Skeletal muscle tissue (tissue), 4 donors: ENCODE data around the gene FAXC. TPM values are rescaled to one million over a fixed set of nuclear protein-coding genes. Genes with fewer than 3 reads are reported as not detected.

Experiments used
- H3K27ac ChIP-seq: one replicate; pipeline ENCODE4 v1.7.0; 2013; ENCODE audit warnings: mild to moderate bottlenecking, low read depth, low read length, inconsistent platforms
- H3K27me3 ChIP-seq, 3 donors: one replicate each; pipeline ENCODE4 v1.7.0; 2013; ENCODE audit warnings: low read length in 3 of 3; ENCODE audit not compliant: control insufficient read depth in 3 of 3, insufficient read depth in 3 of 3
- H3K36me3 ChIP-seq, 3 donors: one replicate each; pipeline ENCODE4 v1.7.0; 2013; ENCODE audit warnings: low read length in 3 of 3; ENCODE audit not compliant: control insufficient read depth in 3 of 3, insufficient read depth in 3 of 3
- H3K4me1 ChIP-seq, 3 donors: one replicate each; pipeline ENCODE4 v1.7.0; 2013; ENCODE audit warnings: low read length in 3 of 3, mild to moderate bottlenecking in 3 of 3; ENCODE audit not compliant: control insufficient read depth in 3 of 3, insufficient read depth in 3 of 3
- H3K4me3 ChIP-seq, 3 donors: one replicate each; pipeline ENCODE4 v1.7.0; 2013; ENCODE audit warnings: low read length in 3 of 3
- H3K9ac ChIP-seq, 3 donors: one replicate each; pipeline ENCODE4 v1.7.0; 2013; ENCODE audit warnings: low read length in 3 of 3, mild to moderate bottlenecking in 3 of 3, moderate library complexity in 2 of 3, low read depth in 1 of 3
- H3K9me3 ChIP-seq, 3 donors: one replicate each; pipeline ENCODE4 v1.7.0; 2013; ENCODE audit warnings: low read length in 3 of 3; ENCODE audit not compliant: control insufficient read depth in 3 of 3
- total RNA-seq: library from RNA; depleted of rRNA; stranded (reverse); fragments of >200 nt; gene quantifications from one replicate; pipeline ENCODE4 v1.2.3, GENCODE V29; 2014
- donor health status: Osteomylitis.

Gene FAXC
- total RNA-seq, 1 donor from 2014 or later = 4.2 TPM

GRCh38 chr6:99364026-99364425 is 14.6 kb upstream of the FAXC start:
- H3K27me3 ChIP-seq = peaks cover 0 to 3% (median 0%) of the 10 kb centered on the region in 3 donors
- H3K4me1 ChIP-seq = no peaks in the 10 kb centered on the region
- no peak overlapping the region for H3K27ac ChIP-seq
- no peaks in the 10 kb centered on the region for H3K36me3 ChIP-seq
- H3K4me3 ChIP-seq = no peak overlapping the region
- no peak overlapping the region for H3K9ac ChIP-seq
- no peaks in the 10 kb centered on the region for H3K9me3 ChIP-seq

- Histone ChIP-seq H3K27me3 (peaks cover 0 to 3% (median 0%) of the 10 kb centered on the region in 3 donors), H3K9ac (no peak overlapping the region), H3K27ac (no peak overlapping the region), H3K9me3 (no peaks in the 10 kb centered on the region), H3K36me3 (no peaks in the 10 kb centered on the region), H3K4me1 (no peaks in the 10 kb centered on the region), H3K4me3 (no peak overlapping the region)
These were observed 13.3 kb upstream of the FAXC start for GRCh38 chr6:99362678-99363268.

- H3K36me3 ChIP-seq = no peaks in the 10 kb centered on the region
- H3K27me3 ChIP-seq = peaks cover 0 to 3% (median 3%) of the 10 kb centered on the region in 3 donors
- H3K9me3 ChIP-seq = no peaks in the 10 kb centered on the region
- no peak overlapping the region for H3K4me3 ChIP-seq
- H3K9ac ChIP-seq = no peak overlapping the region
- H3K4me1 ChIP-seq = no peaks in the 10 kb centered on the region
- no peak overlapping the region for H3K27ac ChIP-seq
These were observed 10.3 kb upstream of the FAXC start for GRCh38 chr6:99359800-99360199.

GRCh38 chr6:99356641-99357040 is 7.2 kb upstream of the FAXC start:
- H3K27ac ChIP-seq = no peak overlapping the region
- H3K4me1 ChIP-seq = no peaks in the 10 kb centered on the region
- H3K9me3 ChIP-seq = no peaks in the 10 kb centered on the region
- H3K36me3 ChIP-seq = no peaks in the 10 kb centered on the region
- no peak overlapping the region for H3K4me3 ChIP-seq
- H3K27me3 ChIP-seq = peaks cover 2 to 24% (median 17%) of the 10 kb centered on the region in 3 donors
- H3K9ac ChIP-seq = no peak overlapping the region

GRCh38 chr6:99354983-99355382 is 5.5 kb upstream of the FAXC start:
- Histone ChIP-seq H3K27me3 (peaks cover 8 to 35% (median 27%) of the 10 kb centered on the region in 3 donors), H3K4me3 (no peak overlapping the region), H3K4me1 (peaks cover 0 to under 1% (median 0%) of the 10 kb centered on the region in 3 donors), H3K9ac (no peak overlapping the region), H3K36me3 (no peaks in the 10 kb centered on the region), H3K9me3 (no peaks in the 10 kb centered on the region), H3K27ac (no peak overlapping the region)

GRCh38 chr6:99353126-99353525 is 3.7 kb upstream of the FAXC start:
- no peak overlapping the region for H3K9ac ChIP-seq
- H3K36me3 ChIP-seq = no peaks in the 10 kb centered on the region
- peaks cover 0 to 3% (median 2%) of the 10 kb centered on the region in 3 donors for H3K4me1 ChIP-seq
- peaks cover 15 to 42% (median 35%) of the 10 kb centered on the region in 3 donors for H3K27me3 ChIP-seq
- H3K27ac ChIP-seq = no peak overlapping the region
- H3K9me3 ChIP-seq = no peaks in the 10 kb centered on the region
- H3K4me3 ChIP-seq = no peak overlapping the region

- no peaks in the 10 kb centered on the region for H3K36me3 ChIP-seq
- H3K4me1 ChIP-seq = peaks cover 0 to 3% (median 2%) of the 10 kb centered on the region in 3 donors
- H3K4me3 ChIP-seq = no peak overlapping the region
- H3K27me3 ChIP-seq = peaks cover 15 to 51% (median 35%) of the 10 kb centered on the region in 3 donors
- no peak overlapping the region for H3K9ac ChIP-seq
- H3K27ac ChIP-seq = no peak overlapping the region
- no peaks in the 10 kb centered on the region for H3K9me3 ChIP-seq
These were observed 1.1 kb upstream of the FAXC start for GRCh38 chr6:99350573-99350972.

- Histone ChIP-seq H3K9me3 (no peaks in the 10 kb centered on the region), H3K27ac (no peak overlapping the region), H3K4me1 (peaks cover 0 to 3% (median 2%) of the 10 kb centered on the region in 3 donors), H3K36me3 (no peaks in the 10 kb centered on the region), H3K9ac (no peak overlapping the region), H3K4me3 (peak overlapping the region; percentile 27 to 57 (median 45)), H3K27me3 (peaks cover 13 to 43% (median 31%) of the 10 kb centered on the region in 3 donors)
These were observed 945 bp downstream of the FAXC start for GRCh38 chr6:99348288-99349170.

GRCh38 chr6:99347804-99348203 is 1.7 kb downstream of the FAXC start:
- peaks cover 13 to 36% (median 28%) of the 10 kb centered on the region in 3 donors for H3K27me3 ChIP-seq
- H3K9me3 ChIP-seq = no peaks in the 10 kb centered on the region
- H3K9ac ChIP-seq = no peak overlapping the region
- H3K27ac ChIP-seq = no peak overlapping the region
- H3K4me3 ChIP-seq = no peak overlapping the region
- no peaks in the 10 kb centered on the region for H3K36me3 ChIP-seq
- peaks cover 0 to 3% (median 2%) of the 10 kb centered on the region in 3 donors for H3K4me1 ChIP-seq

GRCh38 chr6:99346595-99346994 is 2.9 kb downstream of the FAXC start:
- H3K27ac ChIP-seq = no peak overlapping the region
- peaks cover 0 to 3% (median 2%) of the 10 kb centered on the region in 3 donors for H3K4me1 ChIP-seq
- H3K9me3 ChIP-seq = no peaks in the 10 kb centered on the region
- no peaks in the 10 kb centered on the region for H3K36me3 ChIP-seq
- H3K9ac ChIP-seq = no peak overlapping the region
- peaks cover 13 to 27% (median 20%) of the 10 kb centered on the region in 3 donors for H3K27me3 ChIP-seq
- no peak overlapping the region for H3K4me3 ChIP-seq
